HepG2 (cell line): ENCODE measurements around the gene ZFP64. TPM values are rescaled to one million over a fixed set of nuclear protein-coding genes. Genes with fewer than 3 reads are reported as not detected.

ENCODE experiments used
- ATAC-seq: fragments of 200-7000 bp; cut with Tn5 transposase; 3 replicates; pipeline ENCODE4 v1.9.1; 2020; ENCODE audit warnings: mild to moderate bottlenecking, moderate library complexity
- BruUV-seq: library from RNA; stranded (reverse); fragments of 400-500 nt; replicated peaks from 2 replicates; lab custom pipeline; 2021; lab: Mats Ljungman, UMichigan
- CTCF ChIA-PET: fragments of 300-600 bp; formaldehyde crosslinking; extraction: SDS; loops from one replicate; lab custom pipeline; 2021; ENCODE audit warnings: low total read pairs, inconsistent platforms, low intra/inter-chr PET ratio; lab: Yijun Ruan, JAX
- POLR2A ChIA-PET: fragments of 350-600 bp; sonication (Branson Sonifier 250); formaldehyde crosslinking; loops from one replicate; lab custom pipeline; 2020; ENCODE audit warnings: antibody characterized with exemption, inconsistent platforms; lab: Yijun Ruan, JAX
- DNase-seq: peaks from one replicate; pipeline ENCODE4 v3.0.0-alpha.2; 2015; ENCODE audit warnings: low spot score
- FAIRE-seq: peaks from 3 replicates; lab custom pipeline; 2011; peaks lifted over from hg19 to GRCh38; lab: Jason Lieb, UNC
- H2AFZ ChIP-seq: one replicate; pipeline ENCODE4 v1.6.1; 2011; ENCODE audit warnings: low read length, inconsistent platforms
- H3K27ac ChIP-seq: fragments of 300-600 bp; 3 replicates; pipeline ENCODE4 v1.8.0; 2011; ENCODE audit warnings: mixed run types, mild to moderate bottlenecking, mixed read lengths, low read length, inconsistent platforms; ENCODE audit not compliant: insufficient read depth; ENCODE audit errors: extremely low read length
- H3K27me3 ChIP-seq, 2 experiments: fragments of 200-600 bp in 1 of 2; 2 replicates in 1 of 2; 3 replicates in 1 of 2; pipeline versions ENCODE4 v1.6.0 to v1.8.0; 2011; ENCODE audit warnings: low read length in 2 of 2, mild to moderate bottlenecking in 2 of 2, moderate library complexity in 2 of 2, inconsistent platforms in 1 of 2; ENCODE audit not compliant: insufficient read depth in 2 of 2, control insufficient read depth in 1 of 2
- H3K36me3 ChIP-seq, 2 experiments: fragments of 200-600 bp in 1 of 2; replicated peaks in 1 of 2; 2 replicates in 1 of 2; 3 replicates in 1 of 2; pipeline versions ENCODE4 v1.5.1 to v1.8.0; 2011; ENCODE audit warnings: low read length in 2 of 2, inconsistent platforms in 1 of 2; ENCODE audit not compliant: insufficient read depth in 2 of 2, control insufficient read depth in 1 of 2
- H3K4me1 ChIP-seq: 2 replicates; pipeline ENCODE4 v1.5.1; 2012; ENCODE audit warnings: low read length, inconsistent platforms; ENCODE audit not compliant: insufficient read depth
- H3K4me2 ChIP-seq: 2 replicates; pipeline ENCODE4 v1.6.0; 2011; ENCODE audit warnings: low read depth, low read length, inconsistent platforms
- H3K4me3 ChIP-seq, 3 experiments: fragments of 200-600 bp in 1 of 3; sonication (generic), shearing (Covaris generic) in 1 of 3; replicated peaks in 1 of 3; 2 replicates each; pipeline ENCODE4 v1.5.1; 2011 to 2016; ENCODE audit warnings: low read length in 3 of 3, inconsistent platforms in 2 of 3, low read depth in 2 of 3, mild to moderate bottlenecking in 2 of 3, control low read depth in 1 of 3, mixed read lengths in 1 of 3; ENCODE audit not compliant: insufficient read depth in 1 of 3
- H3K79me2 ChIP-seq: one replicate; pipeline ENCODE4 v1.6.1; 2011; ENCODE audit warnings: low read length, inconsistent platforms; ENCODE audit not compliant: insufficient read depth
- H3K9ac ChIP-seq: 2 replicates; pipeline ENCODE4 v1.6.0; 2011; ENCODE audit warnings: mild to moderate bottlenecking, low read depth, low read length, inconsistent platforms; ENCODE audit not compliant: insufficient read depth
- H3K9me3 ChIP-seq: 2 replicates; pipeline ENCODE4 v1.5.1; 2012; ENCODE audit warnings: mild to moderate bottlenecking, low read length
- H4K20me1 ChIP-seq: 2 replicates; pipeline ENCODE4 v1.6.0; 2011; ENCODE audit warnings: inconsistent platforms, mild to moderate bottlenecking, low read length, moderate library complexity; ENCODE audit not compliant: insufficient read depth
- AGO2 ChIP-seq: fragments of 200-400 bp; formaldehyde crosslinking; optimal IDR thresholded peaks from 2 replicates; pipeline ENCODE3; 2017; ENCODE audit warnings: mild to moderate bottlenecking, low read depth, low read length, moderate library complexity
- ARID3A ChIP-seq: IDR thresholded peaks from 2 replicates; pipeline ENCODE4 v1.6.1; 2012; ENCODE audit warnings: low read depth, low read length, improper control_type of control experiment
- CTCF ChIP-seq: sonication (generic); formaldehyde crosslinking; IDR thresholded peaks from 2 replicates; pipeline ENCODE4 v1.5.0; 2020; ENCODE audit warnings: mild to moderate bottlenecking, missing genetic modification reagents, moderate library complexity
- E2F2 ChIP-seq: sonication (generic); formaldehyde crosslinking; IDR thresholded peaks from 2 replicates; pipeline ENCODE4 v1.4.0; 2020; ENCODE audit warnings: missing genetic modification reagents, borderline replicate concordance
- FOXJ3 ChIP-seq: sonication (generic); formaldehyde crosslinking; IDR thresholded peaks from 2 replicates; pipeline ENCODE4 v1.4.0; 2020; ENCODE audit warnings: missing genetic modification reagents, mild to moderate bottlenecking, borderline replicate concordance
- HNF4A ChIP-seq: sonication (generic); formaldehyde crosslinking; IDR thresholded peaks from 2 replicates; pipeline ENCODE4 v1.4.0; 2020; ENCODE audit warnings: missing genetic modification reagents
- ISL2 ChIP-seq: sonication (generic); formaldehyde crosslinking; IDR thresholded peaks from 2 replicates; pipeline ENCODE4 v1.5.0; 2020; ENCODE audit warnings: missing genetic modification reagents
- KLF6 ChIP-seq: IDR thresholded peaks from 2 replicates; pipeline ENCODE4 v1.8.0; 2016; ENCODE audit warnings: missing biosample characterization, missing genetic modification reagents
- MAFF ChIP-seq: IDR thresholded peaks from 2 replicates; pipeline ENCODE4 v1.6.1; 2011; ENCODE audit warnings: low read depth, low read length, improper control_type of control experiment
- MLLT10 ChIP-seq: sonication (generic); formaldehyde crosslinking; IDR thresholded peaks from 2 replicates; pipeline ENCODE4 v1.4.0; 2020; ENCODE audit warnings: missing genetic modification reagents
- POLR2AphosphoS5 ChIP-seq: IDR thresholded peaks from 2 replicates; pipeline ENCODE4 v1.6.1; 2012; ENCODE audit warnings: low read depth, low read length
- SKI ChIP-seq: fragments of 450-650 bp; IDR thresholded peaks from one replicate; pipeline ENCODE4 v1.6.1; 2018; ENCODE audit warnings: mild to moderate bottlenecking; ENCODE audit not compliant: partially characterized antibody
- SMC3 ChIP-seq: IDR thresholded peaks from 2 replicates; pipeline ENCODE4 v1.6.1; 2011; ENCODE audit warnings: low read length, improper control_type of control experiment
- STAG1 ChIP-seq: sonication (generic); formaldehyde crosslinking; IDR thresholded peaks from 2 replicates; pipeline ENCODE4 v1.4.0; 2020; ENCODE audit warnings: missing genetic modification reagents
- ZNF3 ChIP-seq: IDR thresholded peaks from 2 replicates; pipeline ENCODE4 v1.7.0; 2017; ENCODE audit warnings: inconsistent platforms
- ZNF451 ChIP-seq: sonication (generic); formaldehyde crosslinking; IDR thresholded peaks from 2 replicates; pipeline ENCODE4 v1.5.0; 2020; ENCODE audit warnings: mild to moderate bottlenecking, missing genetic modification reagents
- ZNF550 ChIP-seq: sonication (generic); formaldehyde crosslinking; IDR thresholded peaks from 2 replicates; pipeline ENCODE4 v1.4.0; 2020; ENCODE audit warnings: mild to moderate bottlenecking, missing genetic modification reagents, borderline replicate concordance
- ZNF678 ChIP-seq: sonication (generic); formaldehyde crosslinking; IDR thresholded peaks from 2 replicates; pipeline ENCODE4 v1.4.0; 2020; ENCODE audit warnings: mild to moderate bottlenecking, missing genetic modification reagents
- ZSCAN30 ChIP-seq: sonication (generic); formaldehyde crosslinking; IDR thresholded peaks from 2 replicates; pipeline ENCODE4 v1.5.0; 2020; ENCODE audit warnings: mild to moderate bottlenecking, missing genetic modification reagents
- WGBS: methylation state at CpG from one replicate; pipeline ENCODE4 v1.1.6; 2017; ENCODE audit warnings: low lambda C conversion rate; 5-methylcytosine and 5-hydroxymethylcytosine counted together
- in situ Hi-C: cut with HindIII; loops from 2 replicates; pipeline ENCODE4 v1.10.0; 2017; ENCODE audit warnings: low pct_unique_long_range_greater_than_20kb; ENCODE audit not compliant: extremely low pct_ligation_motif_present
- intact Hi-C: fragments of 100-400 bp; cut with micrococcal nuclease; formaldehyde crosslinking; loops from one replicate; pipeline ENCODE4 v1.10.0; 2022; ENCODE audit not compliant: unreplicated experiment
- polyA plus RNA-seq, 8 experiments: library from polyadenylated mRNA; depleted of rRNA in 3 of 8; stranded (reverse) in 7 of 8; unstranded in 1 of 8; fragments of >200 nt; fragmentation: Illumina TruSeq in 4 of 8; extraction: Trizol in 4 of 8; gene quantifications; 2 replicates each; pipeline versions ENCODE4 v1.2.1 to v1.2.3, GENCODE V29; 2011 to 2016; ENCODE audit warnings: low read depth in 4 of 8, missing spikeins in 1 of 8, mixed read lengths in 1 of 8; ENCODE audit not compliant: insufficient read depth in 1 of 8
- total RNA-seq, 5 experiments: library from RNA; depleted of rRNA; stranded (reverse); fragments of >200 nt; fragmentation: Illumina TruSeq; extraction: Trizol; gene quantifications; 2 replicates each; pipeline ENCODE4 v1.2.3, GENCODE V29; 2016; ENCODE audit warnings: low read depth in 1 of 5

ZFP64 gene
- total and polyA plus RNA-seq, 2 of the 13 experiments (the other 11 are each of a cell fraction or from before 2014, with no cell fraction given), result 12.0 to 24.3 TPM

GRCh38 chr20:52150440-52151258 is 40.9 kb downstream of the ZFP64 start:
- no peaks in the 10 kb centered on the region for H4K20me1 ChIP-seq
- H3K4me1 ChIP-seq, result no peaks in the 10 kb centered on the region
- WGBS, result 52% methylated on average over 2 of the region's 2 CpGs
- H3K4me3 ChIP-seq, result no peak overlapping the region
- peak; percentile 58 for DNase-seq
- no peaks in the 10 kb centered on the region for H3K79me2 ChIP-seq
- FAIRE-seq, result peak; percentile 96
- no peak overlapping the region for H3K4me2 ChIP-seq
- no peak overlapping the region for H3K27ac ChIP-seq
- ChIA-PET POLR2A (interaction anchor here (1.3 kb wide), 1 partner anchor 41 kb away, joined by 3 read pairs; the partner anchor contains the start of gene ZFP64), CTCF (interaction anchor here (2.0 kb wide), 1 partner anchor 22 kb away, joined by 24 read pairs; no protein-coding TSS in a partner anchor)
- no peak overlapping the region for H3K9ac ChIP-seq
- no peak overlapping the region for H2AFZ ChIP-seq
- H3K27me3 ChIP-seq, result no peaks in the 10 kb centered on the region
- peak; percentile 82 for ATAC-seq
- no TSS peak for BruUV-seq
- in situ Hi-C loops, result no loop called here
- no peaks in the 10 kb centered on the region for H3K9me3 ChIP-seq
- H3K36me3 ChIP-seq, result peaks cover 12 to 28% of the 10 kb centered on the region in 2 experiments; a peak in 4 of 5 replicates
- intact Hi-C loops, result loop anchor here (1.0 kb wide), 2 partner anchors 22 to 778 kb away; no protein-coding TSS in a partner anchor
- TF ChIP-seq HNF4A (CRISPR knock-in tag) (no peak), SMC3 (peak; percentile 71; the same call in 1 of the 2 replicates), ZNF678 (no peak), MAFF (peak; percentile 64), ZNF451 (CRISPR knock-in tag) (no peak), FOXJ3 (CRISPR knock-in tag) (no peak), CTCF (CRISPR knock-in tag) (peak; percentile 85), ZSCAN30 (no peak), ZNF550 (CRISPR knock-in tag) (no peak), ISL2 (CRISPR knock-in tag) (0 out of 2 replicates have a peak, but pooled peaks have one; percentile 16), ARID3A (peak; percentile 78), AGO2 (no peak), E2F2 (CRISPR knock-in tag) (no peak), KLF6 (CRISPR knock-in tag) (0 out of 2 replicates have a peak, but pooled peaks have one; percentile 32), MLLT10 (CRISPR knock-in tag) (no peak), STAG1 (peak; percentile 64), ZNF3 (no peak), SKI (no peak), POLR2AphosphoS5 (no peak)
